ENCODE measurements around the gene AWAT2.

Gene AWAT2

DNA sequence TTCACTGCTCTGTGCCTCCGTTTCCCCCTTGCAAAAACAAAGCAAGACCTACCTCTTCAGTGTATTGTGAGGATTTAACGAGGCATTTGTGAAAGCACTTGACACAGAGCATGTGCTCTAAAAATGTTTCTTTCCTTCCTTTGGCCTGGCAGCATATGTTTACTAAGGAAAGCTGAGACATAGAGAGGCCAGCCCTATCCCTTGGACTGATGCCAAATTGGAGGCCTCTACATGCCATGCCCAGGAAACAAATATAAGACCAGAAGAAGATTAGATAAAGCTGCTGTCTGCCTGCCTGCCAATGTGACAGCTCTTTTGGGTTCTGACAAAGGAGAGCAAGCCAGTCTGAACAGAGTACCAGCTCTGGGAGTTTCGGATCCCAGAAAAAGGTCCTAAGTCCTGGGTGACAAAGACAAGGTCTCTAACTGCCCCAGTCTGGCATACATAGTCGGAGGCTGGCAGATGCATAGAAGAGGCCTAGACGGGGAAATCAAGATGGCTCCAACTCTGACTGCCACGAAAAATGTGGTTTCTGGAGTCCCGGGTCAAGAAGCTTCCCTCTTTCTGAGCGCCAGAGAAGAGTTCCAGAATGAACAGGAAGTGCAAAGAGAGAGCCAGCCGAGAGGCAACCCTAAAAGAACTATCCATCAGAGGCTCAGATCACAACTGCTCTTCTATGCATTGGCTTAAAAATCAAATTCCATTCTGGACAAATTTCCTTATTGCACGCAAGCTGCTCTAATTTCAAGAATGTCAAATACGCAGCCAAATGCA, 38.3 kb upstream of the AWAT2 start:
- H3K27me3 ChIP-seq (replicated peaks; ENCODE audit: control insufficient read depth, insufficient read depth, low read length), result no peaks in the 10 kb centered on the region
- TF ChIP-seq, protein P1, sequence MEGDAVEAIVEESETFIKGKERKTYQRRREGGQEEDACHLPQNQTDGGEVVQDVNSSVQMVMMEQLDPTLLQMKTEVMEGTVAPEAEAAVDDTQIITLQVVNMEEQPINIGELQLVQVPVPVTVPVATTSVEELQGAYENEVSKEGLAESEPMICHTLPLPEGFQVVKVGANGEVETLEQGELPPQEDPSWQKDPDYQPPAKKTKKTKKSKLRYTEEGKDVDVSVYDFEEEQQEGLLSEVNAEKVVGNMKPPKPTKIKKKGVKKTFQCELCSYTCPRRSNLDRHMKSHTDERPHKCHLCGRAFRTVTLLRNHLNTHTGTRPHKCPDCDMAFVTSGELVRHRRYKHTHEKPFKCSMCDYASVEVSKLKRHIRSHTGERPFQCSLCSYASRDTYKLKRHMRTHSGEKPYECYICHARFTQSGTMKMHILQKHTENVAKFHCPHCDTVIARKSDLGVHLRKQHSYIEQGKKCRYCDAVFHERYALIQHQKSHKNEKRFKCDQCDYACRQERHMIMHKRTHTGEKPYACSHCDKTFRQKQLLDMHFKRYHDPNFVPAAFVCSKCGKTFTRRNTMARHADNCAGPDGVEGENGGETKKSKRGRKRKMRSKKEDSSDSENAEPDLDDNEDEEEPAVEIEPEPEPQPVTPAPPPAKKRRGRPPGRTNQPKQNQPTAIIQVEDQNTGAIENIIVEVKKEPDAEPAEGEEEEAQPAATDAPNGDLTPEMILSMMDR (IDR thresholded peaks at IDR 0.05; ENCODE audit: insufficient read depth, low read length, poor library complexity, severe bottlenecking), result no peak
- H3K4me3 ChIP-seq (replicated peaks; ENCODE audit: low read depth, low read length), result no peak overlapping the region
- no peak for DNase-seq (ENCODE audit: extremely low read depth, insufficient read length)
- no peaks in the 10 kb centered on the region for H3K36me3 ChIP-seq (ENCODE audit: control insufficient read depth, insufficient read depth, low read length)

DNA sequence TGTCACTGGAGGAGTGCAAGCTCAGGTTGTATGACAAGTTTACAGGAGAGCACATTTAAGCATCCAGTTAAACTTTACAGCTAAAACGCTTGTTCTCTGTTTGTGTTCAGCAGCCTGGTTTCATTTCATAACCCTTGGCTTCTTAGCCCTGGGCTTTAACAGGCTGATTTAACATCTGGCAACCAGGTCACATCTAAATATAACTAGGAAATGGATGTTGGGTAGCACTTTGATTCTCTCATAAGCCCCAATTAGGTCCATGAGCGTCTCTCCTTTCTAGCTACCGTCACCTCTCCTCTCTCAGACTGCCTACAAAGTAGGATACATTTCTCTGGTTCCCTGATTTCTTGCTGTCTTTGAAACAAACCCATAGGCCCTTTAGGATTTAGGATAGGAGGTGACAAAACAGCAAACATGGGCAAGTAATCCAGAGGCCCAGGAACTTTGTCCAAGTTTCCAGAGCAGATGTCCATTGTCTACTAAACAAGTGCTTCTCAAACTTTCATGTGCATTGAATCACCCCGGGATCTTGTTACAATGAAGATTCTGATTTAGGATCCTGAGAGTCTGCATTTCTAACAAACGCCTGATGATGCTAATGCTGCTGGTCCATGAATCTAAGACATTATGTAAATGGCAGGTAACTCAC, 35.0 kb upstream of the AWAT2 start:
- no peak for DNase-seq (ENCODE audit: extremely low read depth, insufficient read length)
- TF ChIP-seq, protein P1 (IDR thresholded peaks at IDR 0.05; ENCODE audit: insufficient read depth, low read length, poor library complexity, severe bottlenecking), result no peak
- Histone ChIP-seq H3K4me3 (replicated peaks; ENCODE audit: low read depth, low read length) (no peak overlapping the region), H3K27me3 (replicated peaks; ENCODE audit: control insufficient read depth, insufficient read depth, low read length) (no peaks in the 10 kb centered on the region), H3K36me3 (ENCODE audit: control insufficient read depth, insufficient read depth, low read length) (no peaks in the 10 kb centered on the region)

DNA sequence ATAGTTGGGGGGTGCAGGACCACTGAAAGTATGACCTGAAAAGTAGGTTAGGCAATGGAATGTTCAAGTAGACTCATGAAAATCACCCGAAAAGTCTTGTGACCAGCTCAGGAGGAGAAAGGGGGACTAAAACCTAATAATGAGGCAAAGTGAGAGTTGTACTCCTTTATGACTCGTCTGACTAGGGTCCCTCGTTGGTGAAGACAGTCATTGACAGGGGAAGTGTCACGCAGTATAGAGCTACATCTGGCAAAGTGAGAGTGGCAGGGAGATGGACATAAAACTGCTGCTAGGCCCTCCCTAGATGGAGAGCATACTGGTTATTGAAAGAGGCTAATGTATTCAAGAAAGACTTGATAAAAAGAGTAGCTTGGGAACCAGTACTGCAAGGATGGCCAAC, 33.0 kb upstream of the AWAT2 start:
- Histone ChIP-seq H3K27me3 (replicated peaks; ENCODE audit: control insufficient read depth, insufficient read depth, low read length) (no peaks in the 10 kb centered on the region), H3K36me3 (ENCODE audit: control insufficient read depth, insufficient read depth, low read length) (no peaks in the 10 kb centered on the region), H3K4me3 (replicated peaks; ENCODE audit: low read depth, low read length) (no peak overlapping the region)
- DNase-seq (ENCODE audit: extremely low read depth, insufficient read length), result no peak
- TF ChIP-seq, protein P1 (IDR thresholded peaks at IDR 0.05; ENCODE audit: insufficient read depth, low read length, poor library complexity, severe bottlenecking), result no peak

DNA sequence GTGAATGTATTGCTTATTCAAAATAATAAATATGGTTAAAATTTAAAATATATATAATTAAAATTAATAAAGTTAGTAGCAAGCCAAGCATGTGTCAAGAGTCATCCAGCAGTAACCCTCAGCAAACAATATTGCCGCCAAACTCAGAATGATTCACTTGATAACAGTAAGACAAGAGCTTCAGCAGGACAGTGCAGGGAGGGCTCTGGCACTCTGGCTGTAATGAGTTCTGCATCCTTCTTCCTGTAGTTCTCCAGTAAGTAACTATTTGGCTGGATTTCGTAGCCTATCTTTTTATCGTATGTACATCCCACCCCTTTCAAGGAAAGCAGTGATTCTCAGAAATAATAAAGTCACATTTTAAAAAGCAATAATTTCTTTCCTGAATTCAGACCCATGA, 30.1 kb upstream of the AWAT2 start:
- TF ChIP-seq, protein P1 (IDR thresholded peaks at IDR 0.05; ENCODE audit: insufficient read depth, low read length, poor library complexity, severe bottlenecking), result no peak
- H3K36me3 ChIP-seq (ENCODE audit: control insufficient read depth, insufficient read depth, low read length), result no peaks in the 10 kb centered on the region
- no peak for DNase-seq (ENCODE audit: extremely low read depth, insufficient read length)
- no peaks in the 10 kb centered on the region for H3K27me3 ChIP-seq (replicated peaks; ENCODE audit: control insufficient read depth, insufficient read depth, low read length)
- no peak overlapping the region for H3K4me3 ChIP-seq (replicated peaks; ENCODE audit: low read depth, low read length)

DNA sequence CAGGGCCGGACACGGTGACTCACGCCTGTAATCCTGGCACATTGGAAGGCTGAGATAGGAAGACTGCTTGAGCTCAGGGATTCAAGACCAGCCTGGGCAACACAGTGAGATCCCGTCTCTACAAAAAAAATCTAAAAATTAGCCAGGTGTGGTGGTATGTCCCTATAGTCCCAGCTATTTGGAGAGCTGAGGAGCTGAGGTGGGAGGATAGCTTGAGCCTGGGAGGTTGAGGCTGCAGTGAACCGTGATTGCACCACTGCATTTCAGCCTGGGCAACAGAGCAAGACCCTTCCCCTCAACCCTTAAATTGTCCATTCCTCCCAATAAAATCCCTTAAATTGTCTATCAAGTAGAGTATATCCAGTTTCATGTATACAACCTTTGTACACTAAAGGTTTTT, 29.6 kb upstream of the AWAT2 start:
- H3K4me3 ChIP-seq (replicated peaks; ENCODE audit: low read depth, low read length), result no peak overlapping the region
- DNase-seq (ENCODE audit: extremely low read depth, insufficient read length), result no peak
- TF ChIP-seq, protein P1 (IDR thresholded peaks at IDR 0.05; ENCODE audit: insufficient read depth, low read length, poor library complexity, severe bottlenecking), result no peak
- H3K27me3 ChIP-seq (replicated peaks; ENCODE audit: control insufficient read depth, insufficient read depth, low read length), result no peaks in the 10 kb centered on the region
- H3K36me3 ChIP-seq (ENCODE audit: control insufficient read depth, insufficient read depth, low read length), result no peaks in the 10 kb centered on the region

All from GM06990 (cell line).